ENCODE measurements around the gene EHD3.
"Not testable (repeated sequence)": the region's sequence is repeated elsewhere in the genome, so short reads cannot be mapped to it uniquely, and the experiment has no call there.

The EHD3 gene

GRCh38 chr2:31275976-31276375, 42.0 kb downstream of the EHD3 start:
- DNase-seq (ENCODE audit: extremely low spot score, insufficient read length, low read depth) = no peak
- FAIRE-seq = no peak

- DNase-seq (ENCODE audit: extremely low spot score, insufficient read length, low read depth) (no peak), FAIRE-seq (no peak)
These were observed 43.7 kb downstream of the EHD3 start for GRCh38 chr2:31277621-31278020.

GRCh38 chr2:31282634-31283033, 48.7 kb downstream of the EHD3 start:
- no peak for FAIRE-seq
- DNase-seq (ENCODE audit: extremely low spot score, insufficient read length, low read depth) = no peak

- not testable (repeated sequence) for FAIRE-seq; DNase-seq (ENCODE audit: extremely low spot score, insufficient read length, low read depth)
These were observed 49.4 kb downstream of the EHD3 start for GRCh38 chr2:31283193-31283919.

- FAIRE-seq = no peak
- DNase-seq (ENCODE audit: extremely low spot score, insufficient read length, low read depth) = no peak
These were observed 50.2 kb downstream of the EHD3 start for GRCh38 chr2:31284107-31284506.

GRCh38 chr2:31286230-31286629, 52.3 kb downstream of the EHD3 start:
- DNase-seq (ENCODE audit: extremely low spot score, insufficient read length, low read depth) (no peak), FAIRE-seq (no peak)

- no peak for FAIRE-seq
- no peak for DNase-seq (ENCODE audit: extremely low spot score, insufficient read length, low read depth)
These were observed 53.1 kb downstream of the EHD3 start for GRCh38 chr2:31286961-31287550.

- DNase-seq (ENCODE audit: extremely low spot score, insufficient read length, low read depth) = no peak
- no peak for FAIRE-seq
These were observed 53.7 kb downstream of the EHD3 start for GRCh38 chr2:31287654-31288053.

GRCh38 chr2:31294196-31294595, 60.2 kb downstream of the EHD3 start:
- no peak for FAIRE-seq
- no peak for DNase-seq (ENCODE audit: extremely low spot score, insufficient read length, low read depth)

- FAIRE-seq (no peak), DNase-seq (ENCODE audit: extremely low spot score, insufficient read length, low read depth) (no peak)
These were observed 62.8 kb downstream of the EHD3 start for GRCh38 chr2:31296641-31297287.

GRCh38 chr2:31297751-31298150, 63.8 kb downstream of the EHD3 start:
- DNase-seq (ENCODE audit: extremely low spot score, insufficient read length, low read depth) = no peak
- FAIRE-seq = no peak

GRCh38 chr2:31299547-31299946, 65.6 kb downstream of the EHD3 start:
- no peak for FAIRE-seq
- DNase-seq (ENCODE audit: extremely low spot score, insufficient read length, low read depth) = no peak

GRCh38 chr2:31300309-31300708, 66.4 kb downstream of the EHD3 start:
- no peak for FAIRE-seq
- DNase-seq (ENCODE audit: extremely low spot score, insufficient read length, low read depth) = no peak

GRCh38 chr2:31302940-31303563, 69.1 kb downstream of the EHD3 start:
- no peak for DNase-seq (ENCODE audit: extremely low spot score, insufficient read length, low read depth)

GRCh38 chr2:31304816-31305215, 70.9 kb downstream of the EHD3 start:
- FAIRE-seq = no peak
- DNase-seq (ENCODE audit: extremely low spot score, insufficient read length, low read depth) = no peak

More at GRCh38 chr2:31302940-31303563, 69.1 kb downstream of the EHD3 start:
- FAIRE-seq = no peak

- FAIRE-seq (no peak), DNase-seq (ENCODE audit: extremely low spot score, insufficient read length, low read depth) (no peak)
These were observed 78.9 kb downstream of the EHD3 start for GRCh38 chr2:31312898-31313297.

GRCh38 chr2:31314761-31315160, 80.8 kb downstream of the EHD3 start:
- FAIRE-seq (no peak), DNase-seq (ENCODE audit: extremely low spot score, insufficient read length, low read depth) (no peak)

- FAIRE-seq (no peak), DNase-seq (ENCODE audit: extremely low spot score, insufficient read length, low read depth) (no peak)
These were observed 83.4 kb downstream of the EHD3 start for GRCh38 chr2:31317396-31317795.

GRCh38 chr2:31318361-31319336, 84.7 kb downstream of the EHD3 start:
- DNase-seq (ENCODE audit: extremely low spot score, insufficient read length, low read depth) (peak; percentile 3), FAIRE-seq (peak; percentile 67)
